Endothelial cell of umbilical vein (primary cell): ENCODE measurements around the gene TCERG1L.

Source experiments
- EZH2 ChIP-seq: IDR thresholded peaks from 2 replicates; pipeline ENCODE4 v1.6.1; 2012; ENCODE audit warnings: borderline replicate concordance, low read depth, mild to moderate bottlenecking, moderate library complexity, low read length, inconsistent platforms; ENCODE audit not compliant: severe bottlenecking
- POLR2A ChIP-seq: IDR thresholded peaks from 2 replicates; pipeline ENCODE4 v1.6.1; 2012; ENCODE audit warnings: low read depth, mild to moderate bottlenecking, control low read depth, low read length
- TF ChIP-seq, protein P1 (sequence below), 2 donors: IDR thresholded peaks; 1 replicate in 1 of 2; 2 replicates in 1 of 2; pipeline ENCODE4 v1.5.1; 2011; ENCODE audit warnings: low read length in 2 of 2, mild to moderate bottlenecking in 2 of 2, moderate library complexity in 2 of 2, control low read depth in 1 of 2, inconsistent platforms in 1 of 2, low read depth in 1 of 2; ENCODE audit not compliant: insufficient read depth in 1 of 2; ENCODE audit errors: extremely low read depth in 1 of 2
- TF ChIP-seq, protein P2 (sequence below): IDR thresholded peaks from 2 replicates; pipeline ENCODE4 v1.6.1; 2011; ENCODE audit not compliant: insufficient read depth, insufficient read length

DNA sequence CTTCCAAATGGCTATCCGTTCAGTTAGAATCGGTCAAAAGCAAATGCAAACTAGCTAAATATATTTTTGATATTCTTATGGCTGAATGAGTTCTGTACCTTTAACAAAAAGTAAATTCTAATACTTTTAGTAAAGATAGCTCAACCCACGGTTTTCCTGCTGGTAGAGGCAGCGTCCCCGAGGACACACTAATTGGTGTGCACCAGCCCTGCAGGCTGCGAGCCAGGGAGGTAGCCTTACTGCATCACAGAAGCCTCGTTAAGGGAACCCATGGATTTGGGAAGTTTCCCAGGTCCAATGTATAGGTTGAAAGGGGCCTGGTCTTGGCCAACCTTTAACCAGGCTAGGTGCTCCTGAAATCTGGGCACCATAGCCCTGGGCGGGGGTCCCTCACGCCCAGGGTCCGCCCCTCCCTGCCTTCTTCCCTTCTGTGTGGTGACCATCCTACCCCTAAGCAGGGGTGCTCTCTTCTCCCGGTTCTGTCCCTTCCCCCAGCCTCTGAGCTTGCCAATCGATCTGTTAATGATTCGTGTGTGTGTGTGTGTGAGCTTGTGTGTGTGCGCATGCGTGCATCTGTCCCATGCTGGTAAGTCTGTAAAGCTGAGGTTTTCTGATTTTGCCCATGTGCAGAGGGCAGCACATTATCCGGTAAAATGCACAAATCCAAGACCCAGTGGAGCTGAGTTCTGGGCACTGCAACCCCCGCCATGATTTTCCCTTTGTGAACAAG, 191.7 kb downstream of the TCERG1L start:
- TF ChIP-seq EZH2 (no peak), POLR2A (no peak)
- TF ChIP-seq, protein P1, sequence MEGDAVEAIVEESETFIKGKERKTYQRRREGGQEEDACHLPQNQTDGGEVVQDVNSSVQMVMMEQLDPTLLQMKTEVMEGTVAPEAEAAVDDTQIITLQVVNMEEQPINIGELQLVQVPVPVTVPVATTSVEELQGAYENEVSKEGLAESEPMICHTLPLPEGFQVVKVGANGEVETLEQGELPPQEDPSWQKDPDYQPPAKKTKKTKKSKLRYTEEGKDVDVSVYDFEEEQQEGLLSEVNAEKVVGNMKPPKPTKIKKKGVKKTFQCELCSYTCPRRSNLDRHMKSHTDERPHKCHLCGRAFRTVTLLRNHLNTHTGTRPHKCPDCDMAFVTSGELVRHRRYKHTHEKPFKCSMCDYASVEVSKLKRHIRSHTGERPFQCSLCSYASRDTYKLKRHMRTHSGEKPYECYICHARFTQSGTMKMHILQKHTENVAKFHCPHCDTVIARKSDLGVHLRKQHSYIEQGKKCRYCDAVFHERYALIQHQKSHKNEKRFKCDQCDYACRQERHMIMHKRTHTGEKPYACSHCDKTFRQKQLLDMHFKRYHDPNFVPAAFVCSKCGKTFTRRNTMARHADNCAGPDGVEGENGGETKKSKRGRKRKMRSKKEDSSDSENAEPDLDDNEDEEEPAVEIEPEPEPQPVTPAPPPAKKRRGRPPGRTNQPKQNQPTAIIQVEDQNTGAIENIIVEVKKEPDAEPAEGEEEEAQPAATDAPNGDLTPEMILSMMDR (IDR thresholded peaks at IDR 0.05; ENCODE audit: extremely low read depth in 1 of 2, insufficient read depth in 1 of 2, low read depth in 1 of 2, low read length in 2 of 2): no peak
- TF ChIP-seq, protein P2, sequence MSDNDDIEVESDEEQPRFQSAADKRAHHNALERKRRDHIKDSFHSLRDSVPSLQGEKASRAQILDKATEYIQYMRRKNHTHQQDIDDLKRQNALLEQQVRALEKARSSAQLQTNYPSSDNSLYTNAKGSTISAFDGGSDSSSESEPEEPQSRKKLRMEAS: no peak
